ENCODE measurements around the gene ASTL. TPM values are rescaled to one million over a fixed set of nuclear protein-coding genes. Genes with fewer than 3 reads are reported as not detected.

ASTL gene
- polyA plus RNA-seq, 1 experiment, result not detected

GRCh38 chr2:96102596-96103186 is 35.6 kb downstream of the ASTL start:
- Histone ChIP-seq H3K9me3 (ENCODE audit: control insufficient read depth, insufficient read depth, low read length) (peaks cover 16% of the 10 kb centered on the region), H3K27me3 (ENCODE audit: control insufficient read depth, insufficient read depth, low read length) (peaks cover 19% of the 10 kb centered on the region), H3K4me3 (ENCODE audit: low read depth, low read length) (no peak overlapping the region), H3K27ac (ENCODE audit: low read depth, low read length) (no peak overlapping the region)
- DNase-seq (ENCODE audit: low read depth, low spot score), result no peak
- no peak for TF ChIP-seq CTCF (IDR thresholded peaks at IDR 0.05; ENCODE audit: low read depth, low read length)
- POLR2A ChIA-PET, result interaction anchor here (0.7 kb wide), 1 partner anchor 13 kb away, joined by 8 read pairs; the partner anchor contains the start of gene ADRA2B
- CTCF ChIA-PET, result interaction anchor here (1.2 kb wide), 1 partner anchor 80 kb away, joined by 3 read pairs; no protein-coding TSS in a partner anchor

GRCh38 chr2:96100893-96101304 is 37.4 kb downstream of the ASTL start:
- no peak for TF ChIP-seq CTCF (IDR thresholded peaks at IDR 0.05; ENCODE audit: low read depth, low read length)
- POLR2A ChIA-PET, result no interaction called here
- CTCF ChIA-PET, result interaction anchor here (1.4 kb wide), 1 partner anchor 17 kb away, joined by 4 read pairs; no protein-coding TSS in a partner anchor
- Histone ChIP-seq H3K4me3 (ENCODE audit: low read depth, low read length) (no peak overlapping the region), H3K27ac (ENCODE audit: low read depth, low read length) (no peak overlapping the region), H3K9me3 (ENCODE audit: control insufficient read depth, insufficient read depth, low read length) (peaks cover 15% of the 10 kb centered on the region), H3K27me3 (ENCODE audit: control insufficient read depth, insufficient read depth, low read length) (peaks cover 14% of the 10 kb centered on the region)
- no peak for DNase-seq (ENCODE audit: low read depth, low spot score)

- ChIA-PET CTCF (interaction anchor here (0.6 kb wide), 1 partner anchor 108 kb away, joined by 3 read pairs; no protein-coding TSS in a partner anchor), POLR2A (no interaction called here)
- H3K27me3 ChIP-seq (ENCODE audit: control insufficient read depth, insufficient read depth, low read length), result peaks cover 15% of the 10 kb centered on the region
- no peak overlapping the region for H3K4me3 ChIP-seq (ENCODE audit: low read depth, low read length)
- peaks cover 7% of the 10 kb centered on the region for H3K9me3 ChIP-seq (ENCODE audit: control insufficient read depth, insufficient read depth, low read length)
- no peak for TF ChIP-seq CTCF (IDR thresholded peaks at IDR 0.05; ENCODE audit: low read depth, low read length)
- H3K27ac ChIP-seq (ENCODE audit: low read depth, low read length), result no peak overlapping the region
- no peak for DNase-seq (ENCODE audit: low read depth, low spot score)
Observed at GRCh38 chr2:96099861-96100798, 38.2 kb downstream of the ASTL start.

- DNase-seq (ENCODE audit: low read depth, low spot score), result no peak
- no peak overlapping the region for H3K27ac ChIP-seq (ENCODE audit: low read depth, low read length)
- POLR2A ChIA-PET, result no interaction called here
Observed at GRCh38 chr2:96098900-96099590, 39.3 kb downstream of the ASTL start.

More at GRCh38 chr2:96098900-96099590, 39.3 kb downstream of the ASTL start:
- Histone ChIP-seq H3K9me3 (ENCODE audit: control insufficient read depth, insufficient read depth, low read length) (no peaks in the 10 kb centered on the region; the same call in 1 of the 2 replicates), H3K4me3 (ENCODE audit: low read depth, low read length) (no peak overlapping the region), H3K27me3 (ENCODE audit: control insufficient read depth, insufficient read depth, low read length) (peaks cover 15% of the 10 kb centered on the region)
- CTCF ChIA-PET, result no interaction called here
- no peak for TF ChIP-seq CTCF (IDR thresholded peaks at IDR 0.05; ENCODE audit: low read depth, low read length)
